T-helper 22 cell (primary cell): ENCODE measurements around the gene SLC6A20.

ENCODE experiments used
- DNase-seq: peaks from one replicate; pipeline ENCODE4 v3.0.0-alpha.2; 2020; ENCODE audit warnings: low read depth

SLC6A20 gene

GRCh38 chr3:45719655-45720487, 76.5 kb downstream of the SLC6A20 start:
- DNase-seq: no peak

GRCh38 chr3:45716790-45717336, 79.5 kb downstream of the SLC6A20 start:
- DNase-seq: no peak

GRCh38 chr3:45715945-45716344, 80.4 kb downstream of the SLC6A20 start:
- no peak for DNase-seq

- DNase-seq: no peak
These were observed 83.8 kb downstream of the SLC6A20 start for GRCh38 chr3:45712434-45713110.

GRCh38 chr3:45711931-45712330, 84.4 kb downstream of the SLC6A20 start:
- no peak for DNase-seq

GRCh38 chr3:45705839-45706808, 90.2 kb downstream of the SLC6A20 start:
- no peak for DNase-seq
